OCI-LY7 (cell line): ENCODE data around the gene CADM2. TPM values are rescaled to one million over a fixed set of nuclear protein-coding genes. Genes with fewer than 3 reads are reported as not detected.

Experiments used
- BruUV-seq: library from RNA; stranded (reverse); fragments of 400-500 nt; replicated peaks from 2 replicates; lab custom pipeline; 2021; lab: Mats Ljungman, UMichigan
- CTCF ChIA-PET: fragments of 300-600 bp; sonication (Branson Sonifier 250); formaldehyde crosslinking; loops from one replicate; lab custom pipeline; 2022; ENCODE audit warnings: antibody characterized with exemption; ENCODE audit not compliant: unreplicated experiment; lab: Charles Lee
- POLR2A ChIA-PET: fragments of 300-600 bp; sonication (Branson Sonifier 250); formaldehyde crosslinking; loops from one replicate; lab custom pipeline; 2022; ENCODE audit warnings: antibody characterized with exemption; lab: Charles Lee
- DNase-seq: peaks from one replicate; pipeline ENCODE4 v3.0.0-alpha.2; 2015; ENCODE audit warnings: low spot score
- H2AFZ ChIP-seq: fragments of 200-600 bp; sonication (generic), shearing (Covaris generic); 2 replicates; pipeline ENCODE4 v1.6.1; 2014; ENCODE audit warnings: mild to moderate bottlenecking, antibody characterized with exemption, low read length, moderate library complexity
- H3K27ac ChIP-seq: fragments of 200-600 bp; sonication (generic); 2 replicates; pipeline ENCODE4 v1.5.1; 2014; ENCODE audit warnings: mixed run types, low read depth, mild to moderate bottlenecking, moderate library complexity, low read length, inconsistent platforms; ENCODE audit not compliant: poor library complexity, severe bottlenecking
- H3K36me3 ChIP-seq: fragments of 200-600 bp; sonication (generic); 2 replicates; pipeline ENCODE4 v1.6.1; 2014; ENCODE audit warnings: mild to moderate bottlenecking, antibody characterized with exemption, low read length, moderate library complexity, mixed read lengths; ENCODE audit not compliant: insufficient read depth
- H3K4me1 ChIP-seq: fragments of 200-600 bp; sonication (generic); 2 replicates; pipeline ENCODE4 v1.5.1; 2014; ENCODE audit warnings: mild to moderate bottlenecking, low read length; ENCODE audit not compliant: insufficient read depth, poor library complexity, severe bottlenecking
- H3K4me2 ChIP-seq: fragments of 200-600 bp; sonication (generic); 2 replicates; pipeline ENCODE4 v1.6.1; 2014; ENCODE audit warnings: mild to moderate bottlenecking, low read length
- H3K4me3 ChIP-seq: fragments of 200-600 bp; sonication (generic); 2 replicates; pipeline ENCODE4 v1.5.1; 2014; ENCODE audit warnings: mild to moderate bottlenecking, low read depth, low read length; ENCODE audit not compliant: poor library complexity, severe bottlenecking
- H3K79me2 ChIP-seq: fragments of 200-600 bp; sonication (generic); 2 replicates; pipeline ENCODE4 v1.6.1; 2016; ENCODE audit warnings: low read depth, mild to moderate bottlenecking, low read length, moderate library complexity, mixed read lengths; ENCODE audit not compliant: insufficient read depth
- H3K9me2 ChIP-seq: fragments of 200-600 bp; sonication (generic); 2 replicates; pipeline ENCODE4 v1.6.1; 2016; ENCODE audit warnings: mild to moderate bottlenecking, low read length, mixed read lengths; ENCODE audit not compliant: insufficient read depth
- H3K9me3 ChIP-seq: fragments of 200-600 bp; sonication (generic); 2 replicates; pipeline ENCODE4 v1.6.1; 2014; ENCODE audit warnings: mild to moderate bottlenecking, mixed run types, low read length, mixed read lengths
- H4K20me1 ChIP-seq: fragments of 200-600 bp; sonication (generic); 2 replicates; pipeline ENCODE4 v1.6.1; 2014; ENCODE audit warnings: mild to moderate bottlenecking, antibody characterized with exemption, low read length, moderate library complexity, mixed read lengths; ENCODE audit not compliant: insufficient read depth
- CTCF ChIP-seq: fragments of 200-600 bp; sonication (generic); conservative IDR thresholded peaks from 2 replicates; pipeline ENCODE4 v1.5.1; 2014; ENCODE audit warnings: mild to moderate bottlenecking, antibody characterized with exemption, low read length, moderate library complexity, mixed read lengths
- EZH2phosphoT487 ChIP-seq: fragments of 200-600 bp; sonication (generic); IDR thresholded peaks from 2 replicates; pipeline ENCODE4 v1.6.1; 2018; ENCODE audit warnings: low read depth, borderline replicate concordance, mild to moderate bottlenecking, mixed run types, antibody characterized with exemption, low read length, moderate library complexity, mixed read lengths
- intact Hi-C: fragments of 100-400 bp; cut with micrococcal nuclease; formaldehyde crosslinking; loops from one replicate; pipeline ENCODE4 v1.10.0; 2022; ENCODE audit not compliant: unreplicated experiment
- total RNA-seq, 2 experiments: library from RNA; depleted of rRNA in 1 of 2; stranded (reverse); fragments of >200 nt in 1 of 2; shearing (Covaris generic) in 1 of 2; gene quantifications; 2 replicates each; pipeline ENCODE4 v1.2.3, GENCODE V29; 2014 to 2022

The CADM2 gene
- total RNA-seq, 2 experiments from 2014 or later: not detected

GRCh38 chr3:84959470-84960271, 882 bp downstream of the CADM2 start:
- Histone ChIP-seq H3K79me2 (no peaks in the 10 kb centered on the region), H3K9me3 (no peaks in the 10 kb centered on the region), H3K4me3 (no peak overlapping the region), H4K20me1 (no peaks in the 10 kb centered on the region), H2AFZ (no peak overlapping the region), H3K9me2 (no peaks in the 10 kb centered on the region), H3K27ac (no peak overlapping the region), H3K4me2 (no peak overlapping the region), H3K4me1 (no peaks in the 10 kb centered on the region), H3K36me3 (no peaks in the 10 kb centered on the region)
- BruUV-seq: no TSS peak
- ChIA-PET CTCF (no interaction called here), POLR2A (no interaction called here)
- DNase-seq: no peak
- no peak for TF ChIP-seq EZH2phosphoT487
- intact Hi-C loops: loop anchor here (10.0 kb wide), 1 partner anchor 415 kb away; no protein-coding TSS in a partner anchor

- Histone ChIP-seq H3K79me2 (no peaks in the 10 kb centered on the region), H3K4me3 (no peak overlapping the region), H2AFZ (no peak overlapping the region), H3K9me2 (no peaks in the 10 kb centered on the region), H3K4me2 (no peak overlapping the region), H3K27ac (no peak overlapping the region), H3K9me3 (no peaks in the 10 kb centered on the region), H3K36me3 (no peaks in the 10 kb centered on the region), H3K4me1 (no peaks in the 10 kb centered on the region), H4K20me1 (no peaks in the 10 kb centered on the region)
- CTCF ChIA-PET: no interaction called here
- DNase-seq: no peak
- POLR2A ChIA-PET: no interaction called here
- TF ChIP-seq EZH2phosphoT487 (no peak), CTCF (no peak)
- no TSS peak for BruUV-seq
- intact Hi-C loops: loop anchor here (10.0 kb wide), 1 partner anchor 416 kb away; no protein-coding TSS in a partner anchor
These were observed 1.8 kb downstream of the CADM2 start for GRCh38 chr3:84960581-84960980.

- no peaks in the 10 kb centered on the region for H4K20me1 ChIP-seq
- TF ChIP-seq EZH2phosphoT487 (no peak), CTCF (no peak)
- POLR2A ChIA-PET: no interaction called here
These were observed 2.2 kb downstream of the CADM2 start for GRCh38 chr3:84961011-84961410.

More at GRCh38 chr3:84961011-84961410, 2.2 kb downstream of the CADM2 start:
- Histone ChIP-seq H3K4me3 (no peak overlapping the region), H3K27ac (no peak overlapping the region), H3K9me2 (no peaks in the 10 kb centered on the region), H3K4me1 (no peaks in the 10 kb centered on the region), H3K79me2 (no peaks in the 10 kb centered on the region), H3K4me2 (no peak overlapping the region), H3K36me3 (no peaks in the 10 kb centered on the region), H3K9me3 (no peaks in the 10 kb centered on the region), H2AFZ (no peak overlapping the region)
- CTCF ChIA-PET: no interaction called here
- no peak for DNase-seq
- no TSS peak for BruUV-seq
- intact Hi-C loops: loop anchor here (10.0 kb wide), 1 partner anchor 416 kb away; no protein-coding TSS in a partner anchor
